OCI-LY7 (cell line): ENCODE measurements around the gene ODC1. TPM values are rescaled to one million over a fixed set of nuclear protein-coding genes. Genes with fewer than 3 reads are reported as not detected.

ENCODE experiments used
- BruUV-seq: library from RNA; stranded (reverse); fragments of 400-500 nt; replicated peaks from 2 replicates; lab custom pipeline; 2021; lab: Mats Ljungman, UMichigan
- CTCF ChIA-PET: fragments of 300-600 bp; sonication (Branson Sonifier 250); formaldehyde crosslinking; loops from one replicate; lab custom pipeline; 2022; ENCODE audit warnings: antibody characterized with exemption; ENCODE audit not compliant: unreplicated experiment; lab: Charles Lee
- POLR2A ChIA-PET: fragments of 300-600 bp; sonication (Branson Sonifier 250); formaldehyde crosslinking; loops from one replicate; lab custom pipeline; 2022; ENCODE audit warnings: antibody characterized with exemption; lab: Charles Lee
- DNase-seq: peaks from one replicate; pipeline ENCODE4 v3.0.0-alpha.2; 2015; ENCODE audit warnings: low spot score
- H2AFZ ChIP-seq: fragments of 200-600 bp; sonication (generic), shearing (Covaris generic); 2 replicates; pipeline ENCODE4 v1.6.1; 2014; ENCODE audit warnings: mild to moderate bottlenecking, antibody characterized with exemption, low read length, moderate library complexity
- H3K27ac ChIP-seq: fragments of 200-600 bp; sonication (generic); 2 replicates; pipeline ENCODE4 v1.5.1; 2014; ENCODE audit warnings: mixed run types, low read depth, mild to moderate bottlenecking, moderate library complexity, low read length, inconsistent platforms; ENCODE audit not compliant: poor library complexity, severe bottlenecking
- H3K36me3 ChIP-seq: fragments of 200-600 bp; sonication (generic); 2 replicates; pipeline ENCODE4 v1.6.1; 2014; ENCODE audit warnings: mild to moderate bottlenecking, antibody characterized with exemption, low read length, moderate library complexity, mixed read lengths; ENCODE audit not compliant: insufficient read depth
- H3K4me1 ChIP-seq: fragments of 200-600 bp; sonication (generic); 2 replicates; pipeline ENCODE4 v1.5.1; 2014; ENCODE audit warnings: mild to moderate bottlenecking, low read length; ENCODE audit not compliant: insufficient read depth, poor library complexity, severe bottlenecking
- H3K4me2 ChIP-seq: fragments of 200-600 bp; sonication (generic); 2 replicates; pipeline ENCODE4 v1.6.1; 2014; ENCODE audit warnings: mild to moderate bottlenecking, low read length
- H3K4me3 ChIP-seq: fragments of 200-600 bp; sonication (generic); 2 replicates; pipeline ENCODE4 v1.5.1; 2014; ENCODE audit warnings: mild to moderate bottlenecking, low read depth, low read length; ENCODE audit not compliant: poor library complexity, severe bottlenecking
- H3K79me2 ChIP-seq: fragments of 200-600 bp; sonication (generic); 2 replicates; pipeline ENCODE4 v1.6.1; 2016; ENCODE audit warnings: low read depth, mild to moderate bottlenecking, low read length, moderate library complexity, mixed read lengths; ENCODE audit not compliant: insufficient read depth
- H3K9me2 ChIP-seq: fragments of 200-600 bp; sonication (generic); 2 replicates; pipeline ENCODE4 v1.6.1; 2016; ENCODE audit warnings: mild to moderate bottlenecking, low read length, mixed read lengths; ENCODE audit not compliant: insufficient read depth
- H3K9me3 ChIP-seq: fragments of 200-600 bp; sonication (generic); 2 replicates; pipeline ENCODE4 v1.6.1; 2014; ENCODE audit warnings: mild to moderate bottlenecking, mixed run types, low read length, mixed read lengths
- H4K20me1 ChIP-seq: fragments of 200-600 bp; sonication (generic); 2 replicates; pipeline ENCODE4 v1.6.1; 2014; ENCODE audit warnings: mild to moderate bottlenecking, antibody characterized with exemption, low read length, moderate library complexity, mixed read lengths; ENCODE audit not compliant: insufficient read depth
- EZH2phosphoT487 ChIP-seq: fragments of 200-600 bp; sonication (generic); IDR thresholded peaks from 2 replicates; pipeline ENCODE4 v1.6.1; 2018; ENCODE audit warnings: low read depth, borderline replicate concordance, mild to moderate bottlenecking, mixed run types, antibody characterized with exemption, low read length, moderate library complexity, mixed read lengths
- intact Hi-C: fragments of 100-400 bp; cut with micrococcal nuclease; formaldehyde crosslinking; loops from one replicate; pipeline ENCODE4 v1.10.0; 2022; ENCODE audit not compliant: unreplicated experiment
- total RNA-seq, 2 experiments: library from RNA; depleted of rRNA in 1 of 2; stranded (reverse); fragments of >200 nt in 1 of 2; shearing (Covaris generic) in 1 of 2; gene quantifications; 2 replicates each; pipeline ENCODE4 v1.2.3, GENCODE V29; 2014 to 2022
- TF ChIP-seq, protein P1 (sequence below): fragments of 200-600 bp; sonication (generic); conservative IDR thresholded peaks from 2 replicates; pipeline ENCODE4 v1.5.1; 2014; ENCODE audit warnings: mild to moderate bottlenecking, antibody characterized with exemption, low read length, moderate library complexity, mixed read lengths

ODC1 gene
- total RNA-seq, 2 experiments from 2014 or later, result 256 to 273 TPM

DNA sequence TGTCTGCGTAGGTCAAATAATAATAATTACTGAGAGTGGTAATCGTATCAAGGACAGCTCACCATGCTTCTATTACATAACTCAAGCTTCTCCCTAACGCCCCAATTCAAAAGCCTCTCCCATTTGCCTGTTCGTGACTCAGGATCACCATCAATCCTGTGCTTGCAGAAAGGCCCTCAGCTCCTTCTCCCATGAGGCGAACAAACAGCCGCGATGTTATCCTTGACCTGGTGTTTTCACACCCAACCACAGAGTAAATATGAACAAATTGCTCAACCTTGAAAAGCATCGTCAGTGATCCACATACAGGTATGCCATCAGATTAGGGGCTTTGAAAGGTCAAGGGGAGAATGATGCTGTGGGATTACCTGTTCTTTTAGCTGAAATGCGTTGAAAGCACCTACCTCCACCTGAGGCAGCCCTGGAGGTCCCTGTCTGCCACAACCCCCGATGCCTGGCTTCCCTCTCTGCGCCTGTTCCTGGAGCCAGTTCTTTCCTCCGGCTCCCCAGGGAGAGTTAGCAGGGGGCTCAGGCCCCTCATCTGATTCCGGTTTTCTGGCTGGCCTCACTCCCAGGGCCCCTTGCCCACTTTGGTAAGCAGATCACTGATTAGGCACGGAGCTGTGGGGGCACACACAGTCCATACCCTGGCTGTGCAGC is 39.1 kb upstream of the ODC1 start:
- Histone ChIP-seq H3K27ac (no peak overlapping the region), H2AFZ (no peak overlapping the region), H3K36me3 (no peaks in the 10 kb centered on the region), H3K9me2 (no peaks in the 10 kb centered on the region), H3K4me3 (no peak overlapping the region), H3K4me2 (no peak overlapping the region), H3K9me3 (no peaks in the 10 kb centered on the region), H3K4me1 (no peaks in the 10 kb centered on the region), H3K79me2 (no peaks in the 10 kb centered on the region), H4K20me1 (no peaks in the 10 kb centered on the region)
- TF ChIP-seq, protein P1, sequence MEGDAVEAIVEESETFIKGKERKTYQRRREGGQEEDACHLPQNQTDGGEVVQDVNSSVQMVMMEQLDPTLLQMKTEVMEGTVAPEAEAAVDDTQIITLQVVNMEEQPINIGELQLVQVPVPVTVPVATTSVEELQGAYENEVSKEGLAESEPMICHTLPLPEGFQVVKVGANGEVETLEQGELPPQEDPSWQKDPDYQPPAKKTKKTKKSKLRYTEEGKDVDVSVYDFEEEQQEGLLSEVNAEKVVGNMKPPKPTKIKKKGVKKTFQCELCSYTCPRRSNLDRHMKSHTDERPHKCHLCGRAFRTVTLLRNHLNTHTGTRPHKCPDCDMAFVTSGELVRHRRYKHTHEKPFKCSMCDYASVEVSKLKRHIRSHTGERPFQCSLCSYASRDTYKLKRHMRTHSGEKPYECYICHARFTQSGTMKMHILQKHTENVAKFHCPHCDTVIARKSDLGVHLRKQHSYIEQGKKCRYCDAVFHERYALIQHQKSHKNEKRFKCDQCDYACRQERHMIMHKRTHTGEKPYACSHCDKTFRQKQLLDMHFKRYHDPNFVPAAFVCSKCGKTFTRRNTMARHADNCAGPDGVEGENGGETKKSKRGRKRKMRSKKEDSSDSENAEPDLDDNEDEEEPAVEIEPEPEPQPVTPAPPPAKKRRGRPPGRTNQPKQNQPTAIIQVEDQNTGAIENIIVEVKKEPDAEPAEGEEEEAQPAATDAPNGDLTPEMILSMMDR, result no peak
- no peak for TF ChIP-seq EZH2phosphoT487
- ChIA-PET POLR2A (interaction anchor here (1.1 kb wide), 1 partner anchor 15 kb away, joined by 3 read pairs; no protein-coding TSS in a partner anchor), CTCF (no interaction called here)
- intact Hi-C loops, result no loop called here
- BruUV-seq, result no TSS peak
- DNase-seq, result no peak

GRCh38 chr2:10486601-10487079 is 38.5 kb upstream of the ODC1 start:
- no peak overlapping the region for H3K4me2 ChIP-seq
- H3K9me3 ChIP-seq, result no peaks in the 10 kb centered on the region
- CTCF ChIA-PET, result no interaction called here
- no peaks in the 10 kb centered on the region for H3K9me2 ChIP-seq
- intact Hi-C loops, result no loop called here
- no peak for DNase-seq
- TF ChIP-seq, protein P1, result no peak
- H2AFZ ChIP-seq, result no peak overlapping the region
- H3K36me3 ChIP-seq, result no peaks in the 10 kb centered on the region
- H3K4me3 ChIP-seq, result no peak overlapping the region
- H3K4me1 ChIP-seq, result no peaks in the 10 kb centered on the region
- no peak overlapping the region for H3K27ac ChIP-seq
- H3K79me2 ChIP-seq, result no peaks in the 10 kb centered on the region
- H4K20me1 ChIP-seq, result no peaks in the 10 kb centered on the region
- no TSS peak for BruUV-seq
- POLR2A ChIA-PET, result no interaction called here

- H2AFZ ChIP-seq, result no peak overlapping the region
These were observed 38.0 kb upstream of the ODC1 start for GRCh38 chr2:10486091-10486490.

More at GRCh38 chr2:10486091-10486490, 38.0 kb upstream of the ODC1 start:
- POLR2A ChIA-PET, result no interaction called here
- BruUV-seq, result no TSS peak
- CTCF ChIA-PET, result no interaction called here
- Histone ChIP-seq H3K36me3 (no peaks in the 10 kb centered on the region), H3K27ac (no peak overlapping the region), H3K4me1 (no peaks in the 10 kb centered on the region), H3K79me2 (no peaks in the 10 kb centered on the region), H3K4me3 (no peak overlapping the region), H3K4me2 (no peak overlapping the region), H3K9me2 (no peaks in the 10 kb centered on the region), H3K9me3 (no peaks in the 10 kb centered on the region), H4K20me1 (no peaks in the 10 kb centered on the region)
- intact Hi-C loops, result no loop called here
- TF ChIP-seq EZH2phosphoT487, result no peak
- TF ChIP-seq, protein P1, result no peak
- DNase-seq, result no peak
